Measurements from ENCODE around the gene FPR2.

DNA sequence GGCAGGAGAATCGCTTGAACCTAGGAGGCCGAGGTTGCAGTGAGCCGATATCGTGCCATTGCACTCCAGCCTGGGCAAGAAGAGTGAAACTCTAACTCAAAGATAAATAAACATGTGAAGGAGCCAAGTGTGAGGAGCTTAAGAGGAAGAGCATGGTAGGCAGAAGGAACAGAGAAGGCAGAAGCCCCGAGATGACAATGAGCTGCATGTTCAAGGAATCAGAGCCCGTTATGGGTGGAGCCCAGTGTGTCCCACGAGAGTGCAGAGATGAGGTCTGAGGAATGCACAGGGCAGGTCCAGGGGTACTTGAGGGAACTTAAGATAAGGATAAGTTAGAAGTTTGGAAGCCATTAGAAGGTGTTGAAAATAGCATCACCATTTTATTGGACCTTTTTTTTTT, 716 bp downstream of the FPR2 start:
- TF ChIP-seq, protein P1, sequence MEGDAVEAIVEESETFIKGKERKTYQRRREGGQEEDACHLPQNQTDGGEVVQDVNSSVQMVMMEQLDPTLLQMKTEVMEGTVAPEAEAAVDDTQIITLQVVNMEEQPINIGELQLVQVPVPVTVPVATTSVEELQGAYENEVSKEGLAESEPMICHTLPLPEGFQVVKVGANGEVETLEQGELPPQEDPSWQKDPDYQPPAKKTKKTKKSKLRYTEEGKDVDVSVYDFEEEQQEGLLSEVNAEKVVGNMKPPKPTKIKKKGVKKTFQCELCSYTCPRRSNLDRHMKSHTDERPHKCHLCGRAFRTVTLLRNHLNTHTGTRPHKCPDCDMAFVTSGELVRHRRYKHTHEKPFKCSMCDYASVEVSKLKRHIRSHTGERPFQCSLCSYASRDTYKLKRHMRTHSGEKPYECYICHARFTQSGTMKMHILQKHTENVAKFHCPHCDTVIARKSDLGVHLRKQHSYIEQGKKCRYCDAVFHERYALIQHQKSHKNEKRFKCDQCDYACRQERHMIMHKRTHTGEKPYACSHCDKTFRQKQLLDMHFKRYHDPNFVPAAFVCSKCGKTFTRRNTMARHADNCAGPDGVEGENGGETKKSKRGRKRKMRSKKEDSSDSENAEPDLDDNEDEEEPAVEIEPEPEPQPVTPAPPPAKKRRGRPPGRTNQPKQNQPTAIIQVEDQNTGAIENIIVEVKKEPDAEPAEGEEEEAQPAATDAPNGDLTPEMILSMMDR (IDR thresholded peaks at IDR 0.05; ENCODE audit: low read depth, low read length): no peak
- no peak for TF ChIP-seq EZH2phosphoT487 (IDR thresholded peaks at IDR 0.05; ENCODE audit: low read depth)
